Hematopoietic multipotent progenitor cell treated with erythropoietin and hydrocortisone succinate and interleukin-3 and kit ligand, for 6 days (in vitro differentiated cells): Measurements from ENCODE around the gene KSR2.

Source experiments
- DNase-seq: peaks from one replicate; pipeline ENCODE4 v3.0.0-alpha.2; 2015

The KSR2 gene

DNA sequence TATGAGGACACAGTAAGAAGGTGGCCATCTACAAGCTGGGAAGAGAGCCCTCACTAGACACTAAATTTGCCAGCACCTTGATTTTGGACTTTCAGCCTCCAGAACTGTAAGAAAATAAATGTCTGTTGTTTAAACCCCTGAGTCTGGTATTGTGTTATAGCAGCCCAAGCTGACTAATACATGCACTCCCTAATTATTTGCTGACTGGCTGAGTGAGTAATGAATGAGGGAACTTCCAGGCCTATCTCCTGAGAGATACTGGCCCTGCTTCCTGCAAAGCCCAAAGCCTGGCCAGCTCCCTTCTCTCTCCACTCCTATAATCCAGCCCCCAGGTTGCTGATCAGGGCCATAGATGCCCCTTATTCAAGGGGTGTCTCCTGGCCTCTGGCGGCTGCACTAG is 487.3 kb downstream of the KSR2 start:
- no peak for DNase-seq

DNA sequence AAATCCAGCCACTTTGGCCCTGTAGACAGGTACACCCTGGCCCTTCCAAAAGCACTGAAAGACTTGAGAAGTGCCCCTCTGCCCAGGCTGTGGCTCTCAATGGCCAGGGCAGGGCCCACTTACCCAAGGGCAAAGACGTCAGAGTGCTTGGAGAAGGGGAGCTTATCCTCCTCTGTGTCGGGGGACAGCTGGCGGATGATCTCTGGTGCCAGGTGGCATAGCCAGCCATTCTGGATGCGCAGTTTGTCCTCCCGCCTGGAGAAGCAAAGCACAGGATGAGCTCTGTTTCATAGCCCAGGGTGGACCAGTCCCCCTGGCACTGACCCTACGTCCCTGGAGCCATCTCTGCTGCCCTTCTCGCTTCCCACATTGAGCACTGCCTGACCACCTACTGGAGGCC is 492.4 kb downstream of the KSR2 start:
- no peak for DNase-seq

DNA sequence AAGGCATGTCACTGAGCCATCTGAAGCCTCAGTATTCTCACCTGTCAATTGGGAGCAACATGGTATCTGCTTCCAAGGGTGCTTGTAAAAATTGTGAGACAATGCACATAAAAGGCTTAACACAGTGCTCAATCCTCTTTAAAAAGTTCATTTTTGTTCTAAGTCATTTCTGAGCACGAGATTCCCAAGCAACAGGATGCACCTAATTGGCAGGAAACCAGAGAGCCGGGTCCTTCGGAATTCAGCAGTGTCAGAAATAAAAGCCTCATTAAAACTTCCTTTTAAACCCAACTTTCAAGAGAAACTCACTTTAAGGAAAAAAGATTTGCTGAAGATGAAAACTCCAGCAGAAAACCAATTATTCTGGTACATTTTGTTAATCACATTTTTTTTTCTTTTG is 494.9 kb downstream of the KSR2 start:
- no peak for DNase-seq

DNA sequence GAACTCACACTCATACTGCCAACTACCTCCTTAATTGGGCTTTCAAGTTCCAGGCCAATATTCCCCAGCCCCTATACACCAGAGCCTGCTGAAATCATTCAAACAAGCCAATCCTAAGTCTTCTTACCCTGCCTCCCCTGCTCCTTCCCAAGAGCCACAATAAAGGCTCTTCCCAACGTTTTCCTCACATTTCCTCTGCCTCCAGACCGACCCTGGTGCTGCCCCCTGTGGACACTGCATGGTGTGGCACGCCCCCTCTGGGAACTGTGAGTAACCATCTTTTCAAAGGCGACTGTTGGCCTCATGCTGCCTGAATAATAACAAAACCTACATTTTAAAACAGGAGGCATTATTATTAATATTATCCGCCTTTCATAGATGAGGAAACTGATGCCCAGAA is 495.8 kb downstream of the KSR2 start:
- DNase-seq, result peak; percentile 9

DNA sequence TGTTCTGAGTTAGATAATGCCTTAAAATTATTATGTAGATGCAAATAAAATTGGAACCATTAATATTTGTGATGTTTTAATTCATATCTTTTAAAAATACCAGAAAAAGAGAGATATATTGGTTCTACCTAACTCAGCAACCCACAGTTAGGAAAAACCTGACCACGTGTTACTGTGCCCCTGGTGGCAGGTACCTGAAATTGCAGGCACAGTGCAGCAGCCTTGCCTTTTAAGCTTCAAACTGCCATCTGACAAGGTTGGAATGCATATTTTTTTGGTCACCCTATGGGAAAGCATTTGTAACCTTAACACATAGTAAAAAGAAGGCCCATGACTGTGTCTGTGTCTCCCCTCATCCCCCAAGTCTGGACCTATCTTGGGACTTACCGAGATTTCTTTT is 498.0 kb downstream of the KSR2 start:
- DNase-seq, result peak; percentile 14

DNA sequence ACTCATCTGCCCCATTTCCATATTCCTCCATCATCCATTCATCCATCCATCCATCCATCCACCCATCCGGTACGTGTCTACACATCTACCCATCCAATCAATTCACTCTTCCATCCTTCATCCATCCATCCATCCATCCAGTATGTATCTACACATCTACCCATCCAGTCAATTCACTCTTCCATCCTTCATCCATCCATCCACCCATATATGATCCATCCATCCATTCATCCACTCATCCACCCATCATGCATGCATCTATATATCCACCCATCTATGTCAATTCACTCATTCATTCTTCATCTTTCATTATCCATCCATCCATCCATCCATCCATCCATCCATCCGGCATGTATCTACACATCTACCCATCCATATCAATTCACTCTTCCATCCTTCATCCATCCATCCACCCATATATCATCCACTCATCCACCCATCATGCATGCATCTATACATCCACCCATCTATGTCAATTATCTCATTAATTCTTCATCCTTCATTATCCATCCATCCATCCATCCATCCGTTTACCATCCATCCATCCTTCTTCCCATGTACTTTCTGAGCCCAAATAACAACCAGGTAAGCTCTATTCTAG is 498.8 kb downstream of the KSR2 start:
- DNase-seq, result no peak

DNA sequence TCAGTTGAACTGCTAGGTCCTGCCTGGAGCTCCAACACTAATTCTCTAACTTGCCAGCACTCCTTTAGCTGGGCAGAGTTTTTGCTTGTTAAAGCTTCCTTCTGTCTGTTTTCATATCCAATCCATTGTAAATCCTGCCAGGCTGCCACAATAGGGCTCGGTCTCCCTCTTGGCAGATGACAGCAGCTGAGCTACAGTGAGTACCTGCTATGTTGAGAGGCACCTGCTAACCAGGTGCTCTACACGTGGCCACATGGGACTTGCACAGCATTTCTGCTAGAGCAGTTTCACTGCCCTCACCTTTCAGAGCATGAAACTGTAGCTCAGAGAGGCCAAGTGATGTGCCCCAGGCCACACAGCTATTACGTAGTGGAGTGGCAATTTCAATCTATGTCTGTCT is 500.8 kb downstream of the KSR2 start:
- no peak for DNase-seq

DNA sequence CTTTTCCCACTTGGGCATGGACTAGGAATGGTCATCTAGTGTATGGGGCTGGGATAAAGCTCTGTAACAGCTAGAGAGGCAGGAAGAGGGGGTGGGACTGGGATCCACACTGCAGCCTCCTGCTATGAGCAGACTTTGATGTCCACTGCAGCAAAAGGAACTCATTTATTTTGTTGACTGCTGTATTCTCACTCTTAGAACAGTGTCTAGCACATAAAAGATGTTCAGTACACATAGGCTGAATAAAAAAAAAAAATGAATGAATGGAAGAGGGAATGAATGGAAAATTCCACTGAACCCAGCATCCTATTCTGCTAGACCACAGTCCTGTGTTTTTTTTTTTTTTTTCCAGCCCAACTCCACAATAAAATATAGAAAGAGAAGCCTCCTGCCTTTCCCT is 501.2 kb downstream of the KSR2 start:
- no peak for DNase-seq

DNA sequence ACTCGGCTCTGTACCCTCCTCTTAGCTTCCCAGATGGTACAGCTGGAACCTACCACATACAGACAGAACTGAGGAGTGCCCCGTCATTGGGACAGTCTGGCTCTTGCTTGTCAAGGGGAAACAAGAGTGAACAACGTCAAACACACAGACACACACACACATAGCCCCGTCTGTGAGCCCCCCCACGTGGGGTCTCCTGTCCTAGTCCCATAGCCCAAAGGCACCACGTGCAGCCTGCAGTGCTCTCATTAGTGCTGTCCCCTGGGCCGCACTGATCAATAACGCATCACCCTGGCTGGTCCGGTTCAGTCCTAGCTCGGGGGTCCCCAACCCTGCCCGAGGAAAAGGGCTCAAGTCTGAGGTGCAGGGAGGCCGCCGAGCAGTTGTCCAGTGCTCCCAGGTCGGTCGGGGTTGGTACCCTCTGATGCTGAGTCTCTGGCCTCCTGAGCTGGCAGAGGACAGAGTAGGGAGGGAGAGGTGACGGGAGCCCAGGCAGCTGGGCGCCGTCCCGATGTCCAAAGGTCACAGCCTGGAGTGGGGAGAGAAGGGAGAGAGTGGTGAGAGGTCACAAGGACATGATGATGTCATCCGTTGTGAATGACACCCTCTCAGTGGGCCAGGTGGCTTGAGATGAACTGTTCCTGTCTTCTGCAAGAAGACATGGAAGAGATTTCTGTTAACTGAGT is 502.0 kb downstream of the KSR2 start:
- no peak for DNase-seq

DNA sequence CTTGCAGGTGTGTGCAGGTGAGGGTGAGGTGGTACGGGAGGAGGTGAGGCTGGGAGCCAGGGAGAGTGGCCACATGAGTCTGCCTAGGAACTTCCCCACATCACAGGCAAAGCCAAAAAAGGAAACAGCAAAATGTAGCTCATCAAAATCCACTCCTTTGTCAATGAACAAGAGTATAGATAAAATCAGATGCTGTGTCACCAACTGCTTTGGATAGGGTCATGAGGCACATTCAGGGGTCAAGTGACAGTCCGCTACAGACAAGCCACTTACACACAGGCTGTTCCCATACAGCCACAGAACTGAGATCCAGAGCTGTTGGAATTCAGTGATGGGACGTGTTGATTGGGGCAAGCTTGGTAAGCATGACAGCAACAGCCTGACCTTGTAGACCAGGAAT is 507.1 kb downstream of the KSR2 start:
- DNase-seq, result no peak

DNA sequence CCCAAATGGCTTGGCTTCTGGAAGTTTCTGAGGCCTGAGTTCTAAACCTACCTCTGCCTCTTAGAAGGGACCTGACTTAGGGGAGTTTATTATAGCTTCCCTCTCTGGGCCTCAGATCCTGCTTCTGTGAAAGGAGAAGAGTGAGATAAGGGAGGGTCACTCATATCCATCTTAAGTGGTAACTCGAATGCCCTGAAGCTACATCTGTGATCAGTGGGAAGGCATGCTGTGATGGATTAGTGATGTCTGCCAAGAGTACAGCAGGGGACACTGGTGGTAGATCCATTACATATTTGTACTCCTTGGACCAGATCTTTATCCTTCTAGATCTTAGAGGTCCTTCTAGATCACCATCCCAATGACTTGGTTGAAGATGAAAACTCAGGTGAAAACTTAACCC is 509.6 kb downstream of the KSR2 start:
- no peak for DNase-seq

DNA sequence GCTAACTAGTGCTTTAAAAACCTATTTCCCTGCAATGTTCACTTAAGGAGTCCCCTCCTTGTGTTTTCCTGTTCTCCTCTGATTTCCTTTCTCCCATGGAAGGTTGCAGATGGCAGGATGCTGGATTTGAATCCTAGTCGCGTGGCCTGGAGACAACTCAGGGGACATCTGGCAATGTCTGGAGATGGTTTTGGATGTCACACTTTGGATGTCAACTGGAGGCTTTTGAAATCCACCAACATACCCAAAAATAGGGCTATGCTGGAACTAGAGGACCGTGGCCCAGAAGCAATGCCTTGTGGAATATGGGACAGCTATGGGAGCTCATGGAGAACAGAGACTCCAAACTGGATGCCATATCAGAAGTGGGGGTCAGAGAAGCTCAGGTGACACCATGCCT is 511.6 kb downstream of the KSR2 start:
- no peak for DNase-seq

DNA sequence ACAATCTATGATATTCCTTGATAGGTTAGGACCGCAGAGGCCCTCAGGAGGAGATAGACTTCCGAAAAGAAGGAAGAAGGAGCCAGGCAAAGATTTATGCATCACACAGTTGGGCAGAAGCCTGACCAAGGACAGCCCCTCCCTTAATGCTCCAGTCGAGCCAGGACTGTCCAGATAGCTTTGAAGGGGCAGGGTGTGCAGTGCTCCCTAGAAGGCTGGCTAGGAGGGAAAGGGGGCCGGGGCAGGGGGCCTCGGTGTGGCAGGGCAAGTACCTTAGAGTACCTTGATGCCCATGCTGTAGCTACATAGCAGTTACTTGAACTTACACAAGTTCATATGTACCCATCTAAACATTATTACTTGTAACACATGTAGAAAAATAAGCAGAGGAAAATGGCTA is 512.7 kb downstream of the KSR2 start:
- DNase-seq, result no peak

DNA sequence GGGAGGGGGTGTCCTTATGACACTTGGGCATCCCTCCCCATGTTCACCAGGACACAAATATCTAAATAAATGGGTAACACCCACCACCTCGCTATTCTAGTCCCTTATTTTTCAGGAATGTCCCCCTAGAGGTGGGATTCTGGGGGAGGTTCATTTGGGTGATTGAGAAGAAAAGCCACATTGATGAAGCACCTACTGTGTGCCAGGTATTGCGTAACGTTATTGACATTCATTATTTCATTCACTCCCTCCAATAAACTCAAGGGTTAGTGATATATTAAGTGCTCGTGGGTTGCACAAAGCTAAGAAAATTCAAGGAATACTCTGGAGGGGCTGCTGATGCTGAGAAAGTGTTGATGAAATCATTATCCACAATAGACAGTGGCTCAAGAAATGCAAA is 514.8 kb downstream of the KSR2 start:
- DNase-seq, result no peak

DNA sequence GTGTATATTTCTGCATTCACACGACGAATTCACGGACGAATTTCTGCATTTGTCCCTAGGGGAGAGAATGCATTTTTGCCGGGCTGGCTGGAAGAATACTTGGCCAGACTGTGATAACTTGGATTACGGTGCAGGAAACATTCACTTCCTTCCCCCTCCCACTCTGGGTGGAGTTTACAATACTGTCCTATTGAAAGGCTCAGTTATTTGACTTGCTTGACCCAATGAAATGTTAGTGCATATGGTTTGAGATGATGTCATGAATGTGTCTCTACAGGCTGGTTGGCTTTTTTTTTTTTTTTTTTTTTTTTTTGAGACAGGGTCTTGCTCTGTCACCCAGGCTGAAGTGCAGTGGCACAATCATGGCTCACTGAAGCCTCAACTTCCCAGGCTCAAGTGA is 516.7 kb downstream of the KSR2 start:
- DNase-seq, result no peak

DNA sequence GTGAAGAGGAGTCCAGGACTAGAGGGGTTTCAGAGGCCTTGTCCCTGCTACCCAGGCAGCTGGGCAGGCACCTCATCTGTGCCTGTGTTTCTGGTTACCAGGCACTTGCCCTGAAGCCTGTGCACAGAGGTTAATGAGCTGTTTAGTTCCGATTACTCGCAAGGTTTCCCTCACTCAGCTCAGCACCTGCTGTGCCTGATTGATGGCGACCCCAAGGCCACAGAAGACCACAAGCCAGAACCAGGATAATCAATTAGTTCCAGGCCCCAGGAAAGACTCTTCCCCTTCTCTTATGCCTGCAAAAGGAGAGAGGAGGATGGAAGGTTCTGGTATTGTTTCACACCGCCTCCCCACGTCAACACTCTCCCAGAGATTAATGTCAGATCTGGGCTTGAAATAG is 518.6 kb downstream of the KSR2 start:
- DNase-seq, result no peak

DNA sequence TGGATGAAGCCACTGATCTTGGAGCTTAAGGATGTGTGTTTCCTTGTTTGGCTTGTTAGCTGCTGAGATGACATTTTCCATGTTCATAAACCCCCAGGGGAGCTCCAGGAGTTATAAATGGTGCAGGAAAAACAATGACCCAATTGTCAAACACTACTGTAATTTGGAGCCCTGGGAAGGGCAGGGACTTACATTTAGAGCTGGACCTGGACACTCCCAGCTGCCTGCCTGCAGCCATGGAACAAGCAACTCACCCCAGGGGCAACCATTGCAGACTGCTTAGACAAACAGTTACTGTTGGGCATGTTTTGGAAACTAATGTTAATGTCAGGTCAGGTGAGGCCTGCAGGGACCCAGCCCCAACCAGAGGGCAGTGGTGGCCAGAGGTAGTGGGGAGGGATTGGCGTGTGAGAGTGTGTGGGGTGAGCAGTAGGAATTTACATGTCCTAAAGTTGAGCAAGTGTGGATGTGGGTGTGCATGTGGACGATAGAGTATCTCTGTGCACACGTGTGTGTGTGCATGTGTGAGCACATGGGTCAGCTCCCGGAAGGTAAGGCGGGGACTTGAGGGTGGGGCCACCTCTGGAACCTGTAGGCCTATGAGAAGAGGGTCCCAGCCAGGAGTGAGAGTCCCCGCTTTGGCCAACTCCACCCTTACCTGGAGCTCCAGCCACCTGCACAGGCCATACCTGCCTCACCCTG is 521.0 kb downstream of the KSR2 start:
- no peak for DNase-seq

DNA sequence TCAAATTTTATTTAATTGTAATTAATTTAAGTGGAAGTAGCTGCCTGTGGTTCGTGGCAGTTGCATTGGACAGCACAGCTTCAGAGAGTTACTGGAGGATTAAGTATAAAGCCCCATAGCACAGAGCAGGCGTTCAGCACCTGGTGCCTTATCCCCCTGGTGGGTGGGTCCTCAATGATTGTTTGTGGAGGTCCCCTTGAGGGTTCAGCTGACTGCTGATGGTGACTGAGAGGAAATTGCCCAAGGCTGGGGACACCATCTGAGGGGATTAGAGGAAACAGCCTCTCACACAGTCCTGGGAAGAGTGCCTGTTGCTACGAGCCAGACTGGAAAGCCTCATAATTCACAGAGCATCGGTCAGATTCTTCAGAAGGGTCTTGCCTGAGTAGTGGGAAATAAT is 524.0 kb downstream of the KSR2 start:
- DNase-seq, result no peak

DNA sequence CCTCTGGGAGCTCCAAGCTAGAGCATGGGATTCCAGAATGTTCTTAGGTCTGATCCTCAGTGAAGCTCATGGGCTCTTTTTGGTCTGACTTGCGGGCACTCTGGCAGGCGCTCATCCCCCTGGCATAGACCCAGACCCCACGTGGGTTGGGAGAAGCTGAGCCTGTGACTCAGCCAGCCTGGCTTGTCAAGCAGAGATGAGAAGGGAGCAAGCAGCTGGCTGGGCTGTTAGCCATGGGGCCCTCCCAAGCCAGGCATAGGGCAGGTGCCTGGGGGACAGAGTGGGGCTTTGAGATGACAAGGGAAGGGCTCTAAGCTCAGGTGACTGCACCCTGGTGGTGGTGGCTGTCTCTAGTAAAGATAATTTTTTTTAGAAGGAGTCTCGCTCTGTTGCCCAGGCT is 527.0 kb downstream of the KSR2 start:
- no peak for DNase-seq

DNA sequence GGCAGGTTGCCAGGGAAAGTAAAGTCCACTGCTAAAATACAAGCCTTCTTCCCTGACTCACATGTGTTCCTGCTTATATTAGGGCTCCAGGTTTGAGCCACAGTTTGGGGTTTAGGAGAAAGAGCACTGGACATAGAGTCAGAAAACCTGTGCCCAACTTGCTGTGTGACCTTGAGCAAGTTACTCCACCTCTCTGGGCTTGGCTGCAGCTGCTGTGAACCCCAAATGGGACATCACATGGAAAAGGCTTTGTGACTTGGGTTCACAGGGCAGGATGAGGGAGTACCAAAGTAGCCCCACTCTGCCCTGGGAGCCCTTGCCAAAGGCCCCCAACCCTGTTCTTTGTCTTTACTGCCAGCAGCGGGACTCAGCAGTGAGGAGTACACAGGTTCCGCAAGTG is 528.4 kb downstream of the KSR2 start:
- DNase-seq, result no peak

DNA sequence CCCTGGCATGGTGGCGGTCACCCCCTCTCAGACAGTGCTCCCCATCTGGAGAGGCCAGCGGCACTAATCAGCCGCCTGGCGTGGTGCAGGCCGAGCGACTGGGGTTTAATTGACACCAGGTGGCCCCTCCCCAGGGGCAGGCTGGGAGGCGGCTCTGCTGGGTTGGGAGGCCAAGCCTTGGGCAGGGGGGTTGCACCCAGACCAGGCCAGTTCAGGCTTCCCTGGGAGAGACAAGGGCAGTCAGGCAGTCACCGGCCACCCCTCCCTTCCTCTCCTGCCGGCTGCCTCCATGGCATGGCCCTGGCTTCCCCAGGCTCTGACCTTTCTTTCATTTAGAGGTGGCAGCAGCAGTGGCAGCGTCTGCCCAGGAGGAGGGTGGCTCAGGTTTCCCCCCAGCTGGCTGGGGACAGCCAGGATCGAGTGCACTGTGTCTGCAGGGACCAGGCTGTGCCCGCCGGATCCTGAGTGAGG is 529.2 kb downstream of the KSR2 start:
- no peak for DNase-seq

DNA sequence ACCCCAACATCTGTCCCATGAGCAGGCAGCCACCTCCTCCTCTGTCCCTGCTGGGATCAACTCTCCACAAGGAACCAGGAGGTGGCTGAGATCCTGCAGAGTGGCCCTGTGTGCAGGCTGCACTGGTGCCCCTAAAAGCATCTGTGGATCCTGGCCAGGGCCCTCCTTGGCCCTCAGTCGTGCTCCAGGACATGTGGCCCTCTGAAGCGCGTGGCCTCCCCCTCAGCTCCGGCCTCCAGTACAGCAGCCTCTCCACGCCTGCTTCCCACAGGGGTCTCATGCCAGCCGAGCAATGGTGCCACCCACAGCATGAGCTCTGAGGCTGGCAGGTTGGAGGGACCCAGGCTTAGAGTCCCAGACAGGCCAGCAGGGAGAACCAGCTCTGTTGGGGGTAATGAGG is 530.0 kb downstream of the KSR2 start:
- no peak for DNase-seq

DNA sequence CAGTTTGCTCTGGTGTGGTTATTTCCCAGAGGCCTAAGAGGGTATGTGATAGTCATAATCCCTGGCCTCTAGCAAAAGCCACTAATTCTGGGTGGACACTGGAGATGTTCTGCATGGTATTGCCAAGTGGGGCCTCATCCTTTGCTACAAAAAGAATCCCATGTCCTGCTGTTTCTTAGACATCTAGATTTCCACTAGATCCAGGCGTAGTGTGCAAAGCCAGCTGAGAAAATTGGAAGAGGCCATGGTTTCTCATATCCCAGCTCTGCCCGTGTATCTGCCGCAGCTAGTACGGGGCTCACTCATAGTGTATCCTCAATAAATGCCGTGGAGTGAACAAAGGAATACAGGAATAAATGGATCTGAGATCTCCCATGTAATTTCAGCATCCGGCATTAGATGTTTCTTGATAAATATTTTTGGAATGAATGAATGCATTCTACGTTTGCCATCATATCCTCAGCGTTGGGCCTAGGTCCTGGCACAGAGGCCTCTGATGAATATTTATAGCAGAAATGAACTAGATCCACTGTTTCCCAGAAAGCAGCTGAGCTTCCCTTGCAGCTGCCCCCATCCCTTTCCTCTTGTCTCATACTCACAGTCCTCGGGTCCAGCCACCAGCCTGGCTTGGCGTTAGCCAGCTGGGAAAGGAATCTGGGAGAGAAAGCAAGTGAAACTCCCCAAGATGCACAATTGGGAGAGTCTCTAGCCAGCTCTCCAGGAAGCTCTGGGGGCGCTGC is 531.1 kb downstream of the KSR2 start:
- DNase-seq, result no peak

DNA sequence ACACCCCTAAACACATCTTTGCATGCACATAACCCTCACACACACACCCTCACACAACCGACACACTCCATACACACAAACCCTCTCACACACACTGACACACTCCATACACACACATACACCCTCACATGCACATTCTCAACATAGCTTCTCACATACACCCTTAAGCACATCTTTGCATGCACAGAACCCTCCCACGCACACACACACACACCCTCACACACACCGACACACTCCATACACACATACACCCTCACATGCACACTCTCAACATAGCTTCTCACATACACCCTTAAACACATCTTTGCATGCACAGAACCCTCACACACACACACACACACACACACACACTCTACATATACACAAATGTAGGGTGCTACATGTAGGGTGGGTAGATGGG is 534.9 kb downstream of the KSR2 start:
- no peak for DNase-seq
